22Rv1 (cell line): ENCODE data around the gene HIPK2.

ENCODE experiments used
- CTCF ChIP-seq: fragments of 450-650 bp; IDR thresholded peaks from 2 replicates; pipeline ENCODE4 v1.5.1; 2017; ENCODE audit warnings: mild to moderate bottlenecking
- ZFX ChIP-seq: fragments of 450-650 bp; IDR thresholded peaks from 2 replicates; pipeline ENCODE4 v1.6.1; 2017; ENCODE audit warnings: antibody characterized with exemption, borderline replicate concordance

GRCh38 chr7:139585042-139585441 lies 192.8 kb downstream of the HIPK2 start:
- TF ChIP-seq CTCF = no peak
- no peak for TF ChIP-seq ZFX
